Endodermal cell (in vitro differentiated cells): ENCODE results near the gene BRDT. TPM values are rescaled to one million over a fixed set of nuclear protein-coding genes. Genes with fewer than 3 reads are reported as not detected.

Experiments used
- DNase-seq: peaks from one replicate; pipeline ENCODE4 v3.0.0-alpha.2; 2017
- H3K27ac ChIP-seq: 2 replicates; pipeline ENCODE4 v1.5.1; 2013; ENCODE audit warnings: mild to moderate bottlenecking, low read depth, low read length, moderate library complexity
- H3K27me3 ChIP-seq: 2 replicates; pipeline ENCODE4 v1.6.1; 2013; ENCODE audit warnings: mild to moderate bottlenecking, low read length, moderate library complexity; ENCODE audit not compliant: insufficient read depth, control insufficient read depth, poor library complexity, severe bottlenecking
- H3K36me3 ChIP-seq: 2 replicates; pipeline ENCODE4 v1.7.0; 2013; ENCODE audit warnings: mild to moderate bottlenecking, low read length, moderate library complexity; ENCODE audit not compliant: control insufficient read depth, insufficient read depth
- H3K4me1 ChIP-seq: one replicate; pipeline ENCODE4 v1.7.0; 2013; ENCODE audit warnings: low read length; ENCODE audit not compliant: control insufficient read depth, insufficient read depth
- H3K4me3 ChIP-seq: 2 replicates; pipeline ENCODE4 v1.5.1; 2013; ENCODE audit warnings: mild to moderate bottlenecking, low read length, moderate library complexity
- H3K9ac ChIP-seq: 2 replicates; pipeline ENCODE4 v1.6.1; 2013; ENCODE audit warnings: mild to moderate bottlenecking, low read length, moderate library complexity; ENCODE audit not compliant: poor library complexity, severe bottlenecking; ENCODE audit errors: extremely low read depth
- H3K9me3 ChIP-seq: 2 replicates; pipeline ENCODE4 v1.6.1; 2013; ENCODE audit warnings: mild to moderate bottlenecking, low read length, moderate library complexity; ENCODE audit not compliant: control insufficient read depth
- H3K27ac Mint-ChIP-seq: 2 replicates; pipeline ENCODE4 v1.8.0; 2020; ENCODE audit warnings: mixed read lengths
- H3K27me3 Mint-ChIP-seq: 2 replicates; pipeline ENCODE4 v1.8.0; 2021; ENCODE audit warnings: mild to moderate bottlenecking, mixed read lengths; ENCODE audit not compliant: insufficient read depth
- H3K36me3 Mint-ChIP-seq: 2 replicates; pipeline ENCODE4 v1.8.0; 2020; ENCODE audit warnings: low read depth, mixed read lengths
- H3K4me1 Mint-ChIP-seq: 2 replicates; pipeline ENCODE4 v1.8.0; 2020; ENCODE audit warnings: mixed read lengths
- H3K4me3 Mint-ChIP-seq: 2 replicates; pipeline ENCODE4 v1.8.0; 2020; ENCODE audit warnings: mild to moderate bottlenecking, moderate library complexity, mixed read lengths
- H3K9me3 Mint-ChIP-seq: 2 replicates; pipeline ENCODE4 v1.8.0; 2020; ENCODE audit warnings: mild to moderate bottlenecking, mixed read lengths
- CTCF ChIP-seq: fragments of 200-600 bp; sonication (generic); conservative IDR thresholded peaks from 2 replicates; pipeline ENCODE4 v1.5.0; 2021; ENCODE audit warnings: antibody characterized with exemption, mild to moderate bottlenecking
- WGBS, 2 experiments: methylation state at CpG; one replicate each; pipeline versions ENCODE4 v1.1.5 to v1.1.7; 2013; ENCODE audit warnings: missing lambda C conversion rate in 2 of 2, mixed read lengths in 1 of 2; ENCODE audit not compliant: insufficient coverage in 1 of 2, insufficient read length in 1 of 2; 5-methylcytosine and 5-hydroxymethylcytosine counted together
- total RNA-seq, 2 donors: library from RNA; stranded (reverse); fragmentation: NEBNext Ultra II Directional in 1 of 2; extraction: Animal tissue kit (Norgen Biotek cat#: 25700) in 1 of 2; gene quantifications; 2 replicates in 1 of 2; 3 replicates in 1 of 2; pipeline ENCODE4 v1.2.1, GENCODE V29; 2021

Gene BRDT
- total RNA-seq, 2 donors from 2014 or later = 2.3 to 4.4 TPM

- Mint-ChIP-seq H3K27me3 (no peaks in the 10 kb centered on the region), H3K27ac (no peak overlapping the region), H3K36me3 (no peaks in the 10 kb centered on the region), H3K4me3 (no peak overlapping the region), H3K9me3 (no peaks in the 10 kb centered on the region), H3K4me1 (no peaks in the 10 kb centered on the region)
- no peak for TF ChIP-seq CTCF
- 88 to 100% methylated on average over 3 to 5 of the region's 5 CpGs for whole genome bisulfite sequencing, 2 experiments
- H3K9me3 ChIP-seq = no peaks in the 10 kb centered on the region
- H3K4me3 ChIP-seq = no peak overlapping the region
- H3K9ac ChIP-seq = no peak overlapping the region
- no peak for DNase-seq
- no peaks in the 10 kb centered on the region for H3K4me1 ChIP-seq
- no peaks in the 10 kb centered on the region for H3K27me3 ChIP-seq
- H3K27ac ChIP-seq = no peak overlapping the region
- H3K36me3 ChIP-seq = no peaks in the 10 kb centered on the region
These were observed 94.4 kb downstream of the BRDT start for GRCh38 chr1:92043621-92044020.

- Histone ChIP-seq H3K27me3 (no peaks in the 10 kb centered on the region), H3K4me1 (no peaks in the 10 kb centered on the region), H3K4me3 (no peak overlapping the region), H3K9ac (no peak overlapping the region), H3K9me3 (no peaks in the 10 kb centered on the region), H3K36me3 (no peaks in the 10 kb centered on the region), H3K27ac (no peak overlapping the region)
- Mint-ChIP-seq H3K36me3 (no peaks in the 10 kb centered on the region), H3K27ac (no peak overlapping the region), H3K4me3 (no peak overlapping the region), H3K4me1 (no peaks in the 10 kb centered on the region), H3K27me3 (no peaks in the 10 kb centered on the region), H3K9me3 (no peaks in the 10 kb centered on the region)
- no peak for TF ChIP-seq CTCF
- no peak for DNase-seq
- WGBS, 2 experiments = 100% methylated on average over 1 of the region's 2 CpGs
These were observed 96.7 kb downstream of the BRDT start for GRCh38 chr1:92045766-92046495.

GRCh38 chr1:92051948-92052347, 102.7 kb downstream of the BRDT start:
- Mint-ChIP-seq H3K4me1 (no peaks in the 10 kb centered on the region), H3K9me3 (no peaks in the 10 kb centered on the region), H3K4me3 (no peak overlapping the region), H3K27me3 (no peaks in the 10 kb centered on the region), H3K27ac (no peak overlapping the region), H3K36me3 (no peaks in the 10 kb centered on the region)
- Histone ChIP-seq H3K9me3 (no peaks in the 10 kb centered on the region), H3K4me3 (no peak overlapping the region), H3K9ac (no peak overlapping the region), H3K36me3 (no peaks in the 10 kb centered on the region), H3K27ac (no peak overlapping the region), H3K4me1 (no peaks in the 10 kb centered on the region), H3K27me3 (no peaks in the 10 kb centered on the region)
- no peak for DNase-seq
- TF ChIP-seq CTCF = no peak

Other genes with a start within 250 kb of the BRDT start
- gene TGFBR3, start 63.2 kb upstream of the BRDT start, total RNA-seq = 1 to 10 TPM; 8.1 to 8.5 TPM
- gene EPHX4, start 80.6 kb downstream of the BRDT start, total RNA-seq = under 1 TPM; 0.40 to 0.73 TPM
- gene SETSIP, start 126.0 kb downstream of the BRDT start, total RNA-seq = under 1 TPM in 1 of 2 donors, not detected in 1; 0.37 TPM
- gene BTBD8, start 130.9 kb downstream of the BRDT start, total RNA-seq = 1 to 10 TPM; 6.8 to 8.1 TPM